ENCODE measurements around the gene ANKUB1. TPM values are rescaled to one million over a fixed set of nuclear protein-coding genes. Genes with fewer than 3 reads are reported as not detected.
A peak's percentile ranks its signal among the peaks of the same experiment; 100 is the strongest.

ANKUB1 gene
- total and polyA plus RNA-seq, 8 donors, result not detected

- DNase-seq, result peak in 1 of 2 donors; percentile 7
- TF ChIP-seq, protein P1, sequence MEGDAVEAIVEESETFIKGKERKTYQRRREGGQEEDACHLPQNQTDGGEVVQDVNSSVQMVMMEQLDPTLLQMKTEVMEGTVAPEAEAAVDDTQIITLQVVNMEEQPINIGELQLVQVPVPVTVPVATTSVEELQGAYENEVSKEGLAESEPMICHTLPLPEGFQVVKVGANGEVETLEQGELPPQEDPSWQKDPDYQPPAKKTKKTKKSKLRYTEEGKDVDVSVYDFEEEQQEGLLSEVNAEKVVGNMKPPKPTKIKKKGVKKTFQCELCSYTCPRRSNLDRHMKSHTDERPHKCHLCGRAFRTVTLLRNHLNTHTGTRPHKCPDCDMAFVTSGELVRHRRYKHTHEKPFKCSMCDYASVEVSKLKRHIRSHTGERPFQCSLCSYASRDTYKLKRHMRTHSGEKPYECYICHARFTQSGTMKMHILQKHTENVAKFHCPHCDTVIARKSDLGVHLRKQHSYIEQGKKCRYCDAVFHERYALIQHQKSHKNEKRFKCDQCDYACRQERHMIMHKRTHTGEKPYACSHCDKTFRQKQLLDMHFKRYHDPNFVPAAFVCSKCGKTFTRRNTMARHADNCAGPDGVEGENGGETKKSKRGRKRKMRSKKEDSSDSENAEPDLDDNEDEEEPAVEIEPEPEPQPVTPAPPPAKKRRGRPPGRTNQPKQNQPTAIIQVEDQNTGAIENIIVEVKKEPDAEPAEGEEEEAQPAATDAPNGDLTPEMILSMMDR (IDR thresholded peaks at IDR 0.05), result no peak
- TF ChIP-seq POLR2A (IDR thresholded peaks at IDR 0.05) (no peak), EP300 (IDR thresholded peaks at IDR 0.05) (no peak), POLR2AphosphoS5 (IDR thresholded peaks at IDR 0.05) (no peak)
Observed at GRCh38 chr3:149777414-149778214, 14.7 kb downstream of the ANKUB1 start.

DNA sequence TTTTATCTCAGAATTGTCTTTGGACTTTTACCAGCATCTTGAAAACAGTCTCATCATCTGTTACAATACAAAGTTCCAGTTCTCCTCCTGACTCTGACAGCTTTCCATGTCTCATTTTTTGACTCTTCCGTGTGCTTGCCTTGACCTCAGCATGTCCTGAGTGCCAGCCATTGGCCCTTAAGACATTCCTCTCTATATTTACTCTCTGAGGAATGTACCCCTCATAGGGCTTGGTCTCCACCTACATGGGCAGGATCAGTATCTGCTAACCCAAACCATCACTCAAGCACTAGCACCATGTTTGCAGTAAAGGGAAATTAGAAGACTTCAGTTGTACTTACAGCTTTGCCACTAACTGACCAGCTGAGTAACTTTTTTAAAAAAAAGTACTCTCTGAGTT lies 16.2 kb downstream of the ANKUB1 start:
- 68 to 82% (median 73%) methylated on average over 1 of the region's 1 CpG for WGBS, 5 donors
- Histone ChIP-seq H3K4me3 (no peak overlapping the region), H3K27me3 (no peaks in the 10 kb centered on the region), H3K27ac (no peak overlapping the region), H3K36me3 (no peaks in the 10 kb centered on the region), H3K4me1 (peaks cover 0 to 4% (median 0%) of the 10 kb centered on the region in 4 donors), H3K9me3 (no peaks in the 10 kb centered on the region)
- no peak for TF ChIP-seq POLR2AphosphoS5 (IDR thresholded peaks at IDR 0.05)
- TF ChIP-seq EP300 (IDR thresholded peaks at IDR 0.05), result no peak
- no peak for TF ChIP-seq POLR2A (IDR thresholded peaks at IDR 0.05)
- TF ChIP-seq, protein P1 (IDR thresholded peaks at IDR 0.05), result no peak
- no peak for DNase-seq
- intact Hi-C loops (cut with DNase I; ENCODE audit: low total_unique reads), result no loop called here

More at GRCh38 chr3:149777414-149778214, 14.7 kb downstream of the ANKUB1 start:
- WGBS, 5 donors, result 60 to 89% (median 80%) methylated on average over 2 of the region's 2 CpGs
- intact Hi-C loops (cut with DNase I; ENCODE audit: low total_unique reads), result no loop called here
- Histone ChIP-seq H3K4me1 (peaks cover 0 to 4% (median 0%) of the 10 kb centered on the region in 4 donors), H3K9me3 (no peaks in the 10 kb centered on the region), H3K4me3 (no peak overlapping the region), H3K36me3 (no peaks in the 10 kb centered on the region), H3K27ac (no peak overlapping the region), H3K27me3 (no peaks in the 10 kb centered on the region)

DNA sequence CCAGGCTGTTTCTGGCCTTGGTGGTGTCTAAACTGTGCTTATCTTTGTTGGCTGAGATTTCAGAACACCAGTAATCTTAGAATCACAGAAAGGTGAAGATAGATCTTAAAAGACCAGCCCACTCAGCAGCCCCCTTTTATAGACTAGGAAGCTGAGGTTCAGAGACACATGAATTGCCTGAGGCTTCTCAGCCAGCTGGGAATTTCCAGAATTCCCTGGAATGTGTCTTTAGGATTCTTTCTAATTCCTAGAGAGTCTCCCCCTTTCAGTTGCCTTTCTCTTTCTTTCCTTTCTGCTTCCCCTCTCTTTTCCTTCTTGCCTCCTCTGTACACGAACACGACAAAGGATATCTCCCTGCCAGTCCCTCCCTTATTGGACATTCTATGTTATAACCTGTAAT lies 19.5 kb downstream of the ANKUB1 start:
- DNase-seq, result no peak
- intact Hi-C loops (cut with DNase I; ENCODE audit: low total_unique reads), result no loop called here
- Histone ChIP-seq H3K27ac (no peak overlapping the region), H3K36me3 (no peaks in the 10 kb centered on the region), H3K4me3 (no peak overlapping the region), H3K9me3 (no peaks in the 10 kb centered on the region), H3K27me3 (no peaks in the 10 kb centered on the region), H3K4me1 (peaks cover 0 to 4% (median 0%) of the 10 kb centered on the region in 4 donors)
- no peak for TF ChIP-seq POLR2AphosphoS5 (IDR thresholded peaks at IDR 0.05)
- TF ChIP-seq, protein P1 (IDR thresholded peaks at IDR 0.05), result no peak
- TF ChIP-seq POLR2A (IDR thresholded peaks at IDR 0.05), result no peak
- TF ChIP-seq EP300 (IDR thresholded peaks at IDR 0.05), result no peak
- 71 to 84% (median 77%) methylated on average over 2 of the region's 2 CpGs for WGBS, 5 donors

DNA sequence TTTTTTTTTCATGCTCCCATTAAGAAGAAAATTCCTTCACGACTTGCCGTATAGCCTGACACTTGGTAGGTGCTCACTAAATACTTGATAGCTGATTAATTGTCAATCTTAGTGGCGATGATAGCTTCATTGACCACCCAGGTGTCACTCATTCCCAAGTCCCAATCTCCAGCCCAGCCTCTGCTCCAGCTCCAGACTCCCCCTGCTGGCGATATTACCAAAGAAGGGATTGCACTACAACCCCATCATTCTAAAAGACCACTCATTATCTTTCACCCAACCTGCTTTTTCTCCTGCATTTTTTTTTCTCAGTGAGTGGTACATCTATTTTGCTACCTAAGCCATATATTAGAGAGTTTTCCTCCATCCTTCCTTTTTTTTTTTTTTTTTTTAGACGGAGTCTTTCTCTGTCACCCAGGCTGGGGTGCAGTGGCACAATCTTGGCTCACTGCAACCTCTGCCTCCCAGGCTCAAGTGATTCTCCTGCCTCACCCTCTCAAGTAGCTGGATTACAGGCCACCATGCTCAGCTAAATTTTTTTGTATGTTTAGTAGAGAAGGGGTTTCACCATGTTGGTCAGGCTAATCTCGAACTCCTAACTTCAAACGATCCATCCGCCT lies 20.6 kb downstream of the ANKUB1 start:
- intact Hi-C loops (cut with DNase I; ENCODE audit: low total_unique reads), result no loop called here
- Histone ChIP-seq H3K4me1 (no peaks in the 10 kb centered on the region), H3K27ac (no peak overlapping the region), H3K4me3 (no peak overlapping the region), H3K27me3 (peaks cover 0 to 7% (median 0%) of the 10 kb centered on the region in 3 donors), H3K9me3 (no peaks in the 10 kb centered on the region), H3K36me3 (no peaks in the 10 kb centered on the region)
- DNase-seq, result peak; percentile 57 to 68
- 46 to 57% (median 53%) methylated on average over 8 of the region's 8 CpGs for WGBS, 5 donors
- TF ChIP-seq, protein P1 (IDR thresholded peaks at IDR 0.05), result peak in 5 of 7 experiments; percentile 51 to 70 (median 58)
- TF ChIP-seq POLR2AphosphoS5 (IDR thresholded peaks at IDR 0.05) (no peak), EP300 (IDR thresholded peaks at IDR 0.05) (no peak), POLR2A (IDR thresholded peaks at IDR 0.05) (no peak)
